IMR-90 (cell line): Measurements from ENCODE around the gene STMN1. TPM values are rescaled to one million over a fixed set of nuclear protein-coding genes. Genes with fewer than 3 reads are reported as not detected.

ENCODE experiments used
- ATAC-seq: fragments of 200-7000 bp; cut with Tn5 transposase; 2 replicates; pipeline ENCODE4 v1.9.1; 2020; ENCODE audit warnings: low read depth, mild to moderate bottlenecking, moderate library complexity
- BruUV-seq: library from RNA; stranded (reverse); fragments of 400-500 nt; replicated peaks from 2 replicates; lab custom pipeline; 2021; lab: Mats Ljungman, UMichigan
- CTCF ChIA-PET: fragments of 300-600 bp; formaldehyde crosslinking; extraction: SDS; loops from one replicate; lab custom pipeline; 2021; ENCODE audit warnings: antibody characterized with exemption; lab: Yijun Ruan, JAX
- POLR2A ChIA-PET: fragments of 300-600 bp; sonication (Branson Sonifier 250); formaldehyde crosslinking; loops from one replicate; lab custom pipeline; 2022; ENCODE audit warnings: antibody characterized with exemption; ENCODE audit not compliant: unreplicated experiment; lab: Charles Lee
- DNase-seq: peaks from one replicate; pipeline ENCODE4 v3.0.0; 2013
- H2AFZ ChIP-seq: replicated peaks from 2 replicates; pipeline ENCODE3; 2013; ENCODE audit warnings: low read length, mild to moderate bottlenecking; ENCODE audit not compliant: poor library complexity
- H2AK5ac ChIP-seq: 2 replicates; pipeline ENCODE4 v1.6.1; 2013; ENCODE audit warnings: low read depth, low read length, inconsistent platforms
- H2AK9ac ChIP-seq: replicated peaks from 2 replicates; pipeline ENCODE3; 2013; ENCODE audit warnings: mild to moderate bottlenecking, low read depth, low read length, moderate library complexity; ENCODE audit not compliant: poor library complexity
- H2BK120ac ChIP-seq: 2 replicates; pipeline ENCODE4 v1.6.1; 2013; ENCODE audit warnings: low read depth, low read length, inconsistent platforms
- H2BK15ac ChIP-seq: 3 replicates; pipeline ENCODE4 v1.6.1; 2013; ENCODE audit warnings: low read depth, low read length, inconsistent platforms
- H2BK20ac ChIP-seq: 2 replicates; pipeline ENCODE4 v1.6.1; 2013; ENCODE audit warnings: low read depth, mild to moderate bottlenecking, inconsistent platforms, low read length, moderate library complexity
- H2BK5ac ChIP-seq: 2 replicates; pipeline ENCODE4 v1.6.1; 2013; ENCODE audit warnings: mild to moderate bottlenecking, low read depth, low read length, inconsistent platforms; ENCODE audit not compliant: poor library complexity, severe bottlenecking
- H3K14ac ChIP-seq: replicated peaks from 2 replicates; pipeline ENCODE4 v1.6.1; 2013; ENCODE audit warnings: low read depth, low read length, inconsistent platforms
- H3K18ac ChIP-seq: 2 replicates; pipeline ENCODE4 v1.6.1; 2013; ENCODE audit warnings: low read depth, low read length, control low read depth
- H3K23ac ChIP-seq: 2 replicates; pipeline ENCODE4 v1.6.1; 2013; ENCODE audit warnings: low read depth, low read length, inconsistent platforms
- H3K27ac ChIP-seq: 2 replicates; pipeline ENCODE4 v1.5.1; 2013; ENCODE audit warnings: mild to moderate bottlenecking, control low read depth, low read length; ENCODE audit not compliant: insufficient read depth
- H3K27me3 ChIP-seq: 2 replicates; pipeline ENCODE4 v1.6.1; 2013; ENCODE audit warnings: low read length; ENCODE audit not compliant: control insufficient read depth, insufficient read depth
- H3K36me3 ChIP-seq: 2 replicates; pipeline ENCODE4 v1.6.1; 2013; ENCODE audit warnings: low read length, mixed read lengths; ENCODE audit not compliant: control insufficient read depth, insufficient read depth
- H3K4ac ChIP-seq: 2 replicates; pipeline ENCODE4 v1.6.1; 2013; ENCODE audit warnings: low read depth, low read length, inconsistent platforms
- H3K4me1 ChIP-seq: 2 replicates; pipeline ENCODE4 v1.6.1; 2013; ENCODE audit warnings: low read length, mixed read lengths; ENCODE audit not compliant: control insufficient read depth, insufficient read depth
- H3K4me2 ChIP-seq: 2 replicates; pipeline ENCODE4 v1.6.1; 2013; ENCODE audit warnings: low read depth, mild to moderate bottlenecking, control low read depth, low read length, moderate library complexity
- H3K4me3 ChIP-seq: 2 replicates; pipeline ENCODE4 v1.5.1; 2013; ENCODE audit warnings: low read depth, mild to moderate bottlenecking, control low read depth, low read length, moderate library complexity; ENCODE audit not compliant: insufficient read depth
- H3K56ac ChIP-seq: 2 replicates; pipeline ENCODE4 v1.6.1; 2013; ENCODE audit warnings: low read length, inconsistent platforms; ENCODE audit not compliant: insufficient read depth; ENCODE audit errors: extremely low read depth
- H3K79me1 ChIP-seq, 2 experiments: 2 replicates each; pipeline ENCODE4 v1.6.1; 2013; ENCODE audit warnings: low read length in 2 of 2, inconsistent platforms in 1 of 2, low read depth in 1 of 2
- H3K9ac ChIP-seq: 2 replicates; pipeline ENCODE4 v1.6.1; 2013; ENCODE audit warnings: low read depth, low read length, control low read depth
- H3K9me1 ChIP-seq: 2 replicates; pipeline ENCODE4 v1.6.1; 2013; ENCODE audit warnings: low read length, inconsistent platforms; ENCODE audit not compliant: insufficient read depth
- H3K9me3 ChIP-seq: 2 replicates; pipeline ENCODE4 v1.6.1; 2013; ENCODE audit warnings: low read length; ENCODE audit not compliant: control insufficient read depth, insufficient read depth
- H4K20me1 ChIP-seq: 2 replicates; pipeline ENCODE4 v1.6.1; 2013; ENCODE audit warnings: low read length, inconsistent platforms; ENCODE audit not compliant: insufficient read depth
- H4K5ac ChIP-seq: 2 replicates; pipeline ENCODE4 v1.6.1; 2013; ENCODE audit warnings: mild to moderate bottlenecking, low read depth, low read length, control low read depth
- H4K8ac ChIP-seq, 2 experiments: 2 replicates each; pipeline ENCODE4 v1.6.1; 2013; ENCODE audit warnings: low read depth in 2 of 2, low read length in 2 of 2, control low read depth in 1 of 2, inconsistent platforms in 1 of 2
- H4K91ac ChIP-seq: 2 replicates; pipeline ENCODE4 v1.6.1; 2013; ENCODE audit warnings: low read depth, low read length, inconsistent platforms; ENCODE audit not compliant: insufficient read depth
- BHLHE40 ChIP-seq: fragments of 150-350 bp; IDR thresholded peaks from 2 replicates; pipeline ENCODE4 v1.6.1; 2016; ENCODE audit warnings: mild to moderate bottlenecking, low read depth, low read length
- CEBPB ChIP-seq: IDR thresholded peaks from 2 replicates; pipeline ENCODE4 v1.6.1; 2012; ENCODE audit warnings: low read depth, low read length, improper control_type of control experiment
- CHD1 ChIP-seq: IDR thresholded peaks from 2 replicates; pipeline ENCODE4 v1.6.1; 2012; ENCODE audit warnings: low read depth, low read length, improper control_type of control experiment
- CTCF ChIP-seq: conservative IDR thresholded peaks from 2 replicates; pipeline ENCODE4 v1.5.1; 2012; ENCODE audit warnings: mild to moderate bottlenecking, low read depth, low read length, improper control_type of control experiment
- FOS ChIP-seq: fragments of 150-350 bp; IDR thresholded peaks from 2 replicates; pipeline ENCODE4 v1.6.1; 2016; ENCODE audit warnings: low read depth, low read length
- MAFK ChIP-seq: IDR thresholded peaks from 2 replicates; pipeline ENCODE4 v1.6.1; 2012; ENCODE audit warnings: low read depth, low read length, improper control_type of control experiment
- MAZ ChIP-seq: IDR thresholded peaks from 2 replicates; pipeline ENCODE4 v1.6.1; 2012; ENCODE audit warnings: low read depth, mild to moderate bottlenecking, low read length, improper control_type of control experiment, moderate library complexity, borderline replicate concordance
- MXI1 ChIP-seq: IDR thresholded peaks from 2 replicates; pipeline ENCODE4 v1.6.1; 2012; ENCODE audit warnings: low read depth, mild to moderate bottlenecking, low read length, moderate library complexity, borderline replicate concordance
- NFE2L2 ChIP-seq: fragments of 150-350 bp; IDR thresholded peaks from 2 replicates; pipeline ENCODE4 v1.6.1; 2016; ENCODE audit warnings: low read depth, mild to moderate bottlenecking, low read length
- POLR2A ChIP-seq: IDR thresholded peaks from 2 replicates; pipeline ENCODE4 v1.6.1; 2012; ENCODE audit warnings: mild to moderate bottlenecking, low read depth, low read length
- RAD21 ChIP-seq: IDR thresholded peaks from 2 replicates; pipeline ENCODE4 v1.6.1; 2012; ENCODE audit warnings: low read length, improper control_type of control experiment
- RFX5 ChIP-seq: IDR thresholded peaks from 2 replicates; pipeline ENCODE4 v1.8.0; 2012; ENCODE audit warnings: low read depth, mild to moderate bottlenecking, low read length, moderate library complexity
- USF2 ChIP-seq: fragments of 150-350 bp; IDR thresholded peaks from 2 replicates; pipeline ENCODE4 v1.6.1; 2017; ENCODE audit warnings: mild to moderate bottlenecking, antibody characterized with exemption, low read length, low read depth
- WGBS, 2 experiments: methylation state at CpG; one replicate each; pipeline versions ENCODE4 v1.1.5 to v1.1.7; 2013; ENCODE audit warnings: missing lambda C conversion rate in 2 of 2; ENCODE audit not compliant: insufficient read length in 1 of 2; ENCODE audit errors: extremely low coverage in 2 of 2; 5-methylcytosine and 5-hydroxymethylcytosine counted together
- dilution Hi-C: fragments of 300-500 bp; cut with HindIII; formaldehyde crosslinking; loops from one replicate; pipeline ENCODE4 v1.14.3; 2018; ENCODE audit warnings: low sequenced_read_pairs; ENCODE audit not compliant: unreplicated experiment
- in situ Hi-C: fragments of 300-500 bp; cut with MboI; formaldehyde crosslinking; loops from 3 replicates; pipeline ENCODE4 v1.14.3; 2019; ENCODE audit warnings: low sequenced_read_pairs, inconsistent platforms, mixed read lengths
- intact Hi-C: fragments of 100-400 bp; cut with micrococcal nuclease; formaldehyde crosslinking; loops from 2 replicates; pipeline ENCODE4 v1.10.0; 2022
- polyA plus RNA-seq, 3 experiments: library from polyadenylated mRNA; depleted of rRNA; stranded (reverse); fragments of >200 nt; gene quantifications; 2 replicates each; pipeline ENCODE4 v1.2.3, GENCODE V29; 2012; ENCODE audit warnings: low replicate concordance in 1 of 3
- total RNA-seq: library from RNA; depleted of rRNA; stranded (reverse); fragments of >200 nt; gene quantifications from 2 replicates; pipeline ENCODE4 v1.2.3, GENCODE V29; 2012

Gene STMN1
- total and polyA plus RNA-seq, 2 of the 4 experiments (the other 2 are of a cell fraction) = 93.0 to 273 TPM

- TF ChIP-seq FOS = no peak
These were observed 42.5 kb downstream of the STMN1 start (continued) for GRCh38 chr1:25863486-25864262.

- intact Hi-C loops = no loop called here
- WGBS, 2 experiments = 100% methylated on average over 3 of the region's 20 CpGs; no CpG with 5 or more reads in 1 of the 2 experiments
- no peak overlapping the region for H2BK5ac ChIP-seq
- H3K27ac ChIP-seq = no peak overlapping the region
- no peaks in the 10 kb centered on the region; the same call in none of the 2 replicates for H3K9me1 ChIP-seq
- peaks cover 10 to 30% of the 10 kb centered on the region in 2 experiments; a peak in 3 of 4 replicates for H3K79me1 ChIP-seq
- no peak overlapping the region for H4K5ac ChIP-seq
- H2AK5ac ChIP-seq = no peak overlapping the region
- H3K23ac ChIP-seq = no peak overlapping the region
- no peak overlapping the region for H2AFZ ChIP-seq
- H3K9me3 ChIP-seq = no peaks in the 10 kb centered on the region
- ChIA-PET POLR2A (no interaction called here), CTCF (no interaction called here)
- H3K27me3 ChIP-seq = no peaks in the 10 kb centered on the region
- no peak overlapping the region for H4K8ac ChIP-seq
- dilution Hi-C loops = no loop called here
- no peak overlapping the region for H3K14ac ChIP-seq
- no peak overlapping the region for H2BK15ac ChIP-seq
- no peak overlapping the region for H3K4me3 ChIP-seq
- no peak overlapping the region for H4K91ac ChIP-seq
- H3K4me2 ChIP-seq = no peak overlapping the region
- in situ Hi-C loops = no loop called here
- no peak overlapping the region for H2BK120ac ChIP-seq
- ATAC-seq = no peak
- H3K9ac ChIP-seq = no peak overlapping the region
- H2BK20ac ChIP-seq = no peak overlapping the region
- H3K18ac ChIP-seq = no peak overlapping the region
- H3K56ac ChIP-seq = no peak overlapping the region
- H3K4me1 ChIP-seq = no peaks in the 10 kb centered on the region; the same call in 1 of the 2 replicates
- H4K20me1 ChIP-seq = peaks cover 5% of the 10 kb centered on the region; the same call in 1 of the 2 replicates
- peaks cover 25% of the 10 kb centered on the region for H3K36me3 ChIP-seq
- no peak overlapping the region for H3K4ac ChIP-seq
- BruUV-seq = no TSS peak
- H2AK9ac ChIP-seq = no peak overlapping the region
- no peak for DNase-seq
- TF ChIP-seq RAD21 = no peak
- no peak for TF ChIP-seq FOS
- no peak for TF ChIP-seq MAZ
- TF ChIP-seq POLR2A = no peak
- TF ChIP-seq MAFK = no peak
- no peak for TF ChIP-seq CEBPB
- no peak for TF ChIP-seq CTCF
- TF ChIP-seq USF2 = no peak
- no peak for TF ChIP-seq MXI1
- no peak for TF ChIP-seq NFE2L2
- TF ChIP-seq CHD1 = no peak
- no peak for TF ChIP-seq RFX5
- TF ChIP-seq BHLHE40 = no peak
These were observed 43.3 kb downstream of the STMN1 start for GRCh38 chr1:25862785-25863485.
